HepG2 (cell line): ENCODE measurements around the gene TBL2. TPM values are rescaled to one million over a fixed set of nuclear protein-coding genes. Genes with fewer than 3 reads are reported as not detected.
A peak's percentile ranks its signal among the peaks of the same experiment; 100 is the strongest.

Experiments used
- ATAC-seq: fragments of 200-7000 bp; cut with Tn5 transposase; 3 replicates; pipeline ENCODE4 v1.9.1; 2020; ENCODE audit warnings: mild to moderate bottlenecking, moderate library complexity
- BruUV-seq: library from RNA; stranded (reverse); fragments of 400-500 nt; replicated peaks from 2 replicates; lab custom pipeline; 2021; lab: Mats Ljungman, UMichigan
- CTCF ChIA-PET: fragments of 300-600 bp; formaldehyde crosslinking; extraction: SDS; loops from one replicate; lab custom pipeline; 2021; ENCODE audit warnings: low total read pairs, inconsistent platforms, low intra/inter-chr PET ratio; lab: Yijun Ruan, JAX
- POLR2A ChIA-PET: fragments of 350-600 bp; sonication (Branson Sonifier 250); formaldehyde crosslinking; loops from one replicate; lab custom pipeline; 2020; ENCODE audit warnings: antibody characterized with exemption, inconsistent platforms; lab: Yijun Ruan, JAX
- DNase-seq: peaks from one replicate; pipeline ENCODE4 v3.0.0-alpha.2; 2015; ENCODE audit warnings: low spot score
- FAIRE-seq: peaks from 3 replicates; lab custom pipeline; 2011; peaks lifted over from hg19 to GRCh38; lab: Jason Lieb, UNC
- H2AFZ ChIP-seq: one replicate; pipeline ENCODE4 v1.6.1; 2011; ENCODE audit warnings: low read length, inconsistent platforms
- H3K27ac ChIP-seq: fragments of 300-600 bp; 3 replicates; pipeline ENCODE4 v1.8.0; 2011; ENCODE audit warnings: mixed run types, mild to moderate bottlenecking, mixed read lengths, low read length, inconsistent platforms; ENCODE audit not compliant: insufficient read depth; ENCODE audit errors: extremely low read length
- H3K27me3 ChIP-seq, 2 experiments: fragments of 200-600 bp in 1 of 2; 2 replicates in 1 of 2; 3 replicates in 1 of 2; pipeline versions ENCODE4 v1.6.0 to v1.8.0; 2011; ENCODE audit warnings: low read length in 2 of 2, mild to moderate bottlenecking in 2 of 2, moderate library complexity in 2 of 2, inconsistent platforms in 1 of 2; ENCODE audit not compliant: insufficient read depth in 2 of 2, control insufficient read depth in 1 of 2
- H3K36me3 ChIP-seq, 2 experiments: fragments of 200-600 bp in 1 of 2; replicated peaks in 1 of 2; 2 replicates in 1 of 2; 3 replicates in 1 of 2; pipeline versions ENCODE4 v1.5.1 to v1.8.0; 2011; ENCODE audit warnings: low read length in 2 of 2, inconsistent platforms in 1 of 2; ENCODE audit not compliant: insufficient read depth in 2 of 2, control insufficient read depth in 1 of 2
- H3K4me1 ChIP-seq: 2 replicates; pipeline ENCODE4 v1.5.1; 2012; ENCODE audit warnings: low read length, inconsistent platforms; ENCODE audit not compliant: insufficient read depth
- H3K4me2 ChIP-seq: 2 replicates; pipeline ENCODE4 v1.6.0; 2011; ENCODE audit warnings: low read depth, low read length, inconsistent platforms
- H3K4me3 ChIP-seq, 3 experiments: fragments of 200-600 bp in 1 of 3; sonication (generic), shearing (Covaris generic) in 1 of 3; replicated peaks in 1 of 3; 2 replicates each; pipeline ENCODE4 v1.5.1; 2011 to 2016; ENCODE audit warnings: low read length in 3 of 3, inconsistent platforms in 2 of 3, low read depth in 2 of 3, mild to moderate bottlenecking in 2 of 3, control low read depth in 1 of 3, mixed read lengths in 1 of 3; ENCODE audit not compliant: insufficient read depth in 1 of 3
- H3K79me2 ChIP-seq: one replicate; pipeline ENCODE4 v1.6.1; 2011; ENCODE audit warnings: low read length, inconsistent platforms; ENCODE audit not compliant: insufficient read depth
- H3K9ac ChIP-seq: 2 replicates; pipeline ENCODE4 v1.6.0; 2011; ENCODE audit warnings: mild to moderate bottlenecking, low read depth, low read length, inconsistent platforms; ENCODE audit not compliant: insufficient read depth
- H3K9me3 ChIP-seq: 2 replicates; pipeline ENCODE4 v1.5.1; 2012; ENCODE audit warnings: mild to moderate bottlenecking, low read length
- H4K20me1 ChIP-seq: 2 replicates; pipeline ENCODE4 v1.6.0; 2011; ENCODE audit warnings: inconsistent platforms, mild to moderate bottlenecking, low read length, moderate library complexity; ENCODE audit not compliant: insufficient read depth
- YY1 ChIP-seq: IDR thresholded peaks from 2 replicates; pipeline ENCODE4 v1.6.1; 2011; ENCODE audit warnings: low read length, low read depth, moderate library complexity, mild to moderate bottlenecking; ENCODE audit not compliant: insufficient read depth, insufficient replicate concordance
- ZSCAN25 ChIP-seq: sonication (generic); formaldehyde crosslinking; IDR thresholded peaks from 2 replicates; pipeline ENCODE4 v1.8.0; 2022; ENCODE audit warnings: mild to moderate bottlenecking, missing genetic modification reagents
- WGBS: methylation state at CpG from one replicate; pipeline ENCODE4 v1.1.6; 2017; ENCODE audit warnings: low lambda C conversion rate; 5-methylcytosine and 5-hydroxymethylcytosine counted together
- in situ Hi-C: cut with HindIII; loops from 2 replicates; pipeline ENCODE4 v1.10.0; 2017; ENCODE audit warnings: low pct_unique_long_range_greater_than_20kb; ENCODE audit not compliant: extremely low pct_ligation_motif_present
- intact Hi-C: fragments of 100-400 bp; cut with micrococcal nuclease; formaldehyde crosslinking; loops from one replicate; pipeline ENCODE4 v1.10.0; 2022; ENCODE audit not compliant: unreplicated experiment
- polyA plus RNA-seq, 8 experiments: library from polyadenylated mRNA; depleted of rRNA in 3 of 8; stranded (reverse) in 7 of 8; unstranded in 1 of 8; fragments of >200 nt; fragmentation: Illumina TruSeq in 4 of 8; extraction: Trizol in 4 of 8; gene quantifications; 2 replicates each; pipeline versions ENCODE4 v1.2.1 to v1.2.3, GENCODE V29; 2011 to 2016; ENCODE audit warnings: low read depth in 4 of 8, missing spikeins in 1 of 8, mixed read lengths in 1 of 8; ENCODE audit not compliant: insufficient read depth in 1 of 8
- total RNA-seq, 5 experiments: library from RNA; depleted of rRNA; stranded (reverse); fragments of >200 nt; fragmentation: Illumina TruSeq; extraction: Trizol; gene quantifications; 2 replicates each; pipeline ENCODE4 v1.2.3, GENCODE V29; 2016; ENCODE audit warnings: low read depth in 1 of 5
- TF ChIP-seq, protein P1 (sequence below): sonication (generic); formaldehyde crosslinking; IDR thresholded peaks from 2 replicates; pipeline ENCODE4 v1.8.0; 2022; ENCODE audit warnings: missing genetic modification reagents, mild to moderate bottlenecking, moderate library complexity, borderline replicate concordance

The TBL2 gene
- total and polyA plus RNA-seq, 2 of the 13 experiments (the other 11 are each of a cell fraction or from before 2014, with no cell fraction given) = 43.4 to 47.2 TPM

DNA sequence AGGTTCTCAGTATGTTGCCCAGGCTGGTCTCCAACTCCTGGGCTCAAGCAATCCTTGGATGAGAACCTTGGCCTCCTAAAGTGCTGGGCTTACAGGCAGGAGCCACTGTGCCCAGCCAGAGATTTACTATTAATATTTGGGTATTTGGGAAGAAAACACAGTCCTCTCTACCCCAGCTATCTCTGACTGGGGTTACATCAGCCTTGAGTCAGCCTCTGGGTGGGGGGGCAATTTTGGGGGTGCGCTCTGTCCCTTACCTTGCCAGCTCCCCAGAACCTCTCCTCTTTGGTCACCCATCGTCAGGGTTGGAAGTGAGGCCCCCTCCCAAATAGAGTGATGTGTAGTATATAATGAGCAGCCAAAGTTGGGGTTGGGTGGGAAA, 44.1 kb upstream of the TBL2 start:
- POLR2A ChIA-PET = interaction anchor here (0.6 to 13.2 kb wide), 23 partner anchors 14 to 116 kb away, joined by 3 to 416 read pairs (median 4); partner anchors contain the start of genes ABHD11, BUD23, DNAJC30 and STX1A
- BruUV-seq = no TSS peak
- Histone ChIP-seq H2AFZ (no peak overlapping the region), H4K20me1 (peaks cover 27% of the 10 kb centered on the region), H3K4me1 (peaks cover 62% of the 10 kb centered on the region), H3K4me3 (peak overlapping the region; percentile 91 to 99 (median 97)), H3K27me3 (no peaks in the 10 kb centered on the region; a peak in 1 of 5 replicates), H3K9ac (peak overlapping the region; percentile 98), H3K9me3 (no peaks in the 10 kb centered on the region), H3K4me2 (peak overlapping the region; percentile 64), H3K27ac (peak overlapping the region; percentile 95), H3K79me2 (peaks cover 43% of the 10 kb centered on the region), H3K36me3 (peaks cover 7 to 11% of the 10 kb centered on the region in 2 experiments)
- no peak for FAIRE-seq
- no peak for DNase-seq
- intact Hi-C loops = loop anchor here (2.0 kb wide), 1 partner anchor 42 kb away; no protein-coding TSS in a partner anchor
- 35% methylated on average over 2 of the region's 2 CpGs for WGBS
- TF ChIP-seq YY1 = no peak
- no peak for TF ChIP-seq ZSCAN25 (CRISPR knock-in tag)
- TF ChIP-seq, protein P1, sequence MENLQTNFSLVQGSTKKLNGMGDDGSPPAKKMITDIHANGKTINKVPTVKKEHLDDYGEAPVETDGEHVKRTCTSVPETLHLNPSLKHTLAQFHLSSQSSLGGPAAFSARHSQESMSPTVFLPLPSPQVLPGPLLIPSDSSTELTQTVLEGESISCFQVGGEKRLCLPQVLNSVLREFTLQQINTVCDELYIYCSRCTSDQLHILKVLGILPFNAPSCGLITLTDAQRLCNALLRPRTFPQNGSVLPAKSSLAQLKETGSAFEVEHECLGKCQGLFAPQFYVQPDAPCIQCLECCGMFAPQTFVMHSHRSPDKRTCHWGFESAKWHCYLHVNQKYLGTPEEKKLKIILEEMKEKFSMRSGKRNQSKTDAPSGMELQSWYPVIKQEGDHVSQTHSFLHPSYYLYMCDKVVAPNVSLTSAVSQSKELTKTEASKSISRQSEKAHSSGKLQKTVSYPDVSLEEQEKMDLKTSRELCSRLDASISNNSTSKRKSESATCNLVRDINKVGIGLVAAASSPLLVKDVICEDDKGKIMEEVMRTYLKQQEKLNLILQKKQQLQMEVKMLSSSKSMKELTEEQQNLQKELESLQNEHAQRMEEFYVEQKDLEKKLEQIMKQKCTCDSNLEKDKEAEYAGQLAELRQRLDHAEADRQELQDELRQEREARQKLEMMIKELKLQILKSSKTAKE = no peak
- ATAC-seq = no peak
- in situ Hi-C loops = no loop called here
- CTCF ChIA-PET = no interaction called here
